Smooth muscle cell (in vitro differentiated cells): ENCODE data around the gene U2AF1L4. TPM values are rescaled to one million over a fixed set of nuclear protein-coding genes. Genes with fewer than 3 reads are reported as not detected.

ENCODE experiments used
- DNase-seq: peaks from one replicate; lab custom pipeline; 2025; ENCODE audit not compliant: unreplicated experiment; lab: John Stamatoyannopoulos, UW
- H2AFZ ChIP-seq: fragments of 200-600 bp; sonication (generic); 2 replicates; pipeline ENCODE4 v1.6.0; 2016; ENCODE audit warnings: antibody characterized with exemption, low read depth, mild to moderate bottlenecking
- H3F3A ChIP-seq: fragments of 200-600 bp; sonication (generic); 2 replicates; pipeline ENCODE4 v1.6.0; 2017; ENCODE audit warnings: antibody characterized with exemption, low read depth
- H3K27ac ChIP-seq: fragments of 200-600 bp; sonication (generic); 2 replicates; pipeline ENCODE4 v1.5.1; 2016; ENCODE audit warnings: low read depth, mild to moderate bottlenecking
- H3K27me3 ChIP-seq: fragments of 200-600 bp; sonication (generic); 2 replicates; pipeline ENCODE4 v1.6.1; 2016; ENCODE audit warnings: low read depth, mild to moderate bottlenecking
- H3K36me3 ChIP-seq: fragments of 200-600 bp; sonication (generic); 2 replicates; pipeline ENCODE4 v1.5.1; 2016; ENCODE audit warnings: low read depth
- H3K4me1 ChIP-seq: fragments of 200-600 bp; sonication (generic); 2 replicates; pipeline ENCODE4 v1.5.1; 2016; ENCODE audit warnings: low read depth
- H3K4me2 ChIP-seq: fragments of 200-600 bp; sonication (generic); 2 replicates; pipeline ENCODE4 v1.6.0; 2016; ENCODE audit warnings: mild to moderate bottlenecking
- H3K4me3 ChIP-seq: fragments of 200-600 bp; sonication (generic); 2 replicates; pipeline ENCODE4 v1.5.1; 2016; ENCODE audit warnings: mild to moderate bottlenecking
- H3K79me2 ChIP-seq: fragments of 200-600 bp; sonication (generic); 2 replicates; pipeline ENCODE4 v1.6.0; 2016; ENCODE audit warnings: low read depth, mild to moderate bottlenecking
- H3K9ac ChIP-seq: fragments of 200-600 bp; sonication (generic); 2 replicates; pipeline ENCODE4 v1.6.0; 2016; ENCODE audit warnings: low read depth
- H3K9me3 ChIP-seq: fragments of 200-600 bp; sonication (generic); replicated peaks from 2 replicates; pipeline ENCODE4 v1.5.1; 2016; ENCODE audit warnings: low read depth
- H4K20me1 ChIP-seq: fragments of 200-600 bp; sonication (generic); 2 replicates; pipeline ENCODE4 v1.6.0; 2016; ENCODE audit warnings: low read depth
- CTCF ChIP-seq: fragments of 200-600 bp; sonication (generic); IDR thresholded peaks from 2 replicates; pipeline ENCODE4 v1.5.1; 2017; ENCODE audit warnings: borderline replicate concordance, mild to moderate bottlenecking, antibody characterized with exemption; ENCODE audit not compliant: insufficient read depth, poor library complexity, severe bottlenecking
- WGBS: methylation state at CpG from one replicate; pipeline ENCODE4 v1.1.7; 2016; ENCODE audit warnings: low lambda C conversion rate; 5-methylcytosine and 5-hydroxymethylcytosine counted together
- polyA plus RNA-seq: library from polyadenylated mRNA; unstranded; fragments of >200 nt; fragmentation: Nextera tagmentation; extraction: Ambion mirVana; gene quantifications from 2 replicates; pipeline ENCODE4 v1.2.1, GENCODE V29; 2016
- total RNA-seq: library from RNA; depleted of rRNA; stranded (reverse); fragments of >200 nt; gene quantifications from 2 replicates; pipeline ENCODE4 v1.2.3, GENCODE V29; 2014

The U2AF1L4 gene
- total and polyA plus RNA-seq, 2 experiments from 2014 or later: 14.6 to 29.3 TPM

DNA sequence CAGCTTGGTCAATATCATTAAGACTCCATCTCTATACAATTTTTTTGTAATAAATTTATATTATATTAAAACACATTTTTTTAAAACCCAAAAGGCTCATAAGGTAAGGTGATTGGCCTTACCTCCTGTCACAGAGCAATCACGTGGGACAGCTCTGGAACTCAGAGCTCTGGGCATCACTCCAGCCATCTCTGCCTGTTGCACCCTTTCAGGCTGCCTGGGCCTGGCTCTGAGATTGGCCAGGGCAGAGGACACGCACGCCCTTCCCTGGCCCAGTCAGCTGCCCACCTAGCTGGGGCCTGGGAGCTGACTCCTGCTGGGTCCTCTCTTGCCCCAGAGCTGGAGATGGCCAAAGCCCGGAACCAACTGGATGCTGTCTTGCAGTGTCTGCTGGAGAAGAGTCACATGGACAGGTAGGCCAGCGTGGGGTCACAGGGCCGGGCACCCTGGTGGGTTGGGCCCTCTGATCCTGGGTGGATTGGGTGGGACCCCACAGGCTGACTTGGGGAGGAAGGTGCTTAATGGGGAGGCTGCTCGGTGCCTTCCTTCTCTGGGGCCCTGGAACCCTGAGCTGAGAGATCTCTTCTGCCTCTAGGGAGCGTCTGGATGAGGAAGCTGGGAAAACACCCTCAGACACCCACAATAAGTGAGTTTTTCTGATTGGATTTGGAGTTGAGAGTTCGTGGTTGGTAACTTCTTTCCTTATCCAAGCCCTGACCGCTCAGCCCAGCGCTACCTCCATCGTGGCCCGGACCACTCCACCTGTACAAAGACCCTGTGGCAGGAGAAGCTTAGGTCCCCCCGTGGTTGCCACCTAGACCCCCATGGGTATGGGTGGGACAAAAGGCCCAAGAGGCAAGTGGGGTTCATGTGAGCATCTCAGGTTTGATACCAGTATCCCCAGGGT, 6.9 kb upstream of the U2AF1L4 start:
- DNase-seq: no peak
- H3F3A ChIP-seq: peaks cover 26% of the 10 kb centered on the region
- H3K9me3 ChIP-seq: no peaks in the 10 kb centered on the region
- TF ChIP-seq CTCF: no peak
- WGBS: 96% methylated on average over 14 of the region's 14 CpGs
- no peak overlapping the region for H3K27ac ChIP-seq
- no peak overlapping the region for H3K9ac ChIP-seq
- no peaks in the 10 kb centered on the region for H3K36me3 ChIP-seq
- H3K4me3 ChIP-seq: no peak overlapping the region
- H3K4me1 ChIP-seq: peaks cover 22% of the 10 kb centered on the region
- H4K20me1 ChIP-seq: peaks cover 11% of the 10 kb centered on the region
- no peak overlapping the region for H2AFZ ChIP-seq
- H3K79me2 ChIP-seq: peaks cover 31% of the 10 kb centered on the region
- H3K27me3 ChIP-seq: no peaks in the 10 kb centered on the region
- no peak overlapping the region for H3K4me2 ChIP-seq

DNA sequence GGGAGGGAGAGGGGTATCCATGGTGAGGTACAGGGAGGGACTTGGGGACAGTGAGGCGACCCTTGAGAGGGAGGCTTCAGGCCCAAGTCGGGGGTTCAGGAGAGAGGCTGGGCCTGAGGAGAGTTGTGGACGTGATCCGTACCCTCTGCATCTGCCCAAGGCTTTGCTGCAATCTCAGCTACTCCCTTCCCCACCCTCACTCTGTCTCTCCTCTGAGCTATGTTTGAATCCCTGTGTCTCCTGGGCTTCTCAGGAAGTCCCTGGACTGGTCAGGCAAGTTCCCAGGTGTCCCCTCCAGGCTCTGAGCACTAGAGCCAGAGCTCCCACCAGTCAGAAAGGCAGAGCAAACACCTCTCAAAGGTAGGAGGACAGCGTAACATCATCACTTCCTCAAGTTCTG, 4.9 kb upstream of the U2AF1L4 start:
- H3K4me3 ChIP-seq: no peak overlapping the region
- no peak overlapping the region for H2AFZ ChIP-seq

GRCh38 chr19:35748106-35749020, 3.1 kb upstream of the U2AF1L4 start, which contains the start of gene LIN37:
Gene LIN37, plus strand, starts transcription at chr19:35748576. Its CDS starts 149 bp downstream, at chr19:35748725.
- peak within 1 kb of the TSS; percentile 92 for H3K4me3 ChIP-seq
- H2AFZ ChIP-seq: no peak within 1 kb of the TSS
- H3K9ac ChIP-seq: peak within 1 kb of the TSS; percentile 93
- peaks cover 9% of the 10 kb centered on the region for H3K4me1 ChIP-seq
- no peaks in the 10 kb centered on the region for H3F3A ChIP-seq
- peak within 1 kb of the TSS; percentile 95 for H3K4me2 ChIP-seq
- peak; percentile 93 for DNase-seq
- no peak for TF ChIP-seq CTCF
- WGBS: under 1% methylated on average over 45 of the region's 45 CpGs
- peaks cover 4% of the 10 kb centered on the region for H4K20me1 ChIP-seq
- H3K27ac ChIP-seq: peak within 1 kb of the TSS; percentile 60
- no peaks in the 10 kb centered on the region for H3K27me3 ChIP-seq
- peaks cover 46% of the 10 kb centered on the region for H3K79me2 ChIP-seq
- no peaks in the 10 kb centered on the region for H3K9me3 ChIP-seq
- no peaks in the 10 kb centered on the region for H3K36me3 ChIP-seq

More for the DNA sequence above, 4.9 kb upstream of the U2AF1L4 start:
- H3K36me3 ChIP-seq: no peaks in the 10 kb centered on the region
- no peaks in the 10 kb centered on the region for H3K27me3 ChIP-seq
- no peak for DNase-seq
- H3K9me3 ChIP-seq: no peaks in the 10 kb centered on the region
- H3K9ac ChIP-seq: peak overlapping the region; percentile 15
- H3K4me2 ChIP-seq: peak overlapping the region; percentile 21
- peaks cover 10% of the 10 kb centered on the region for H3K4me1 ChIP-seq
- peaks cover 12% of the 10 kb centered on the region for H3F3A ChIP-seq
- H3K27ac ChIP-seq: peak overlapping the region; percentile 45
- H3K79me2 ChIP-seq: peaks cover 46% of the 10 kb centered on the region
- TF ChIP-seq CTCF: no peak
- H4K20me1 ChIP-seq: peaks cover 9% of the 10 kb centered on the region
- WGBS: 83% methylated on average over 3 of the region's 5 CpGs
